A673 (cell line): Measurements from ENCODE around the gene ACACA.

Source experiments
- CTCF ChIP-seq: fragments of 300-800, 200-600 bp; sonication (generic); conservative IDR thresholded peaks from 2 replicates; pipeline ENCODE4 v1.5.1; 2017; ENCODE audit warnings: low read depth, mild to moderate bottlenecking, antibody characterized with exemption, low read length, moderate library complexity, mixed read lengths
- EZH2 ChIP-seq: fragments of 200-600 bp; sonication (generic); IDR thresholded peaks from 2 replicates; pipeline ENCODE4 v1.6.1; 2017; ENCODE audit warnings: borderline replicate concordance, low read depth, mild to moderate bottlenecking, mixed read lengths, antibody characterized with exemption, low read length; ENCODE audit not compliant: poor library complexity, severe bottlenecking

DNA sequence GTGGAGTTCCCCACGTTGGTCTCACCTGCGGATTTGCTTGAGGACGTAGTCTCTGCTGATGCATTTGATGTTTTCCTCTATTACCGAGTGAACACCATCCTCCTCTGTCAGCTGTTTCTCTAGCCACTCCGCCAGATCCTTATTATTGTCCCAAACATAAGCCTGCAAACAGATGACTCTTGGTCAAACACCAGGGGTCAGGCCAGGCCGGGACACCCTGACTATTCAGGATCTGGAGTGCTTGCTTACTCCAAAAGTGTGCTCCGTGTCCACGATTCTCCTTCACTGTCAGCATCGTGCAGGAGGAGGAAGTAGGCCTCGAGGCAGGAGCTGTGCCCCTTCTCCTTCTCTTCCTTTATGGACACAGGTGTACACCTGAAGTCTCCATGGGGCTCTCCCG lies 317.7 kb downstream of the ACACA start:
- TF ChIP-seq CTCF (no peak), EZH2 (no peak)
